Osteocyte (in vitro differentiated cells): ENCODE measurements around the gene MC3R. TPM values are rescaled to one million over a fixed set of nuclear protein-coding genes. Genes with fewer than 3 reads are reported as not detected.

Experiments used
- DNase-seq: peaks from one replicate; pipeline ENCODE4 v3.0.0; 2021; ENCODE audit warnings: mixed read lengths; ENCODE audit not compliant: unreplicated experiment; ENCODE audit errors: extremely low spot score
- H3K27ac Mint-ChIP-seq: one replicate; pipeline ENCODE4 v1.8.0; 2021; ENCODE audit warnings: mild to moderate bottlenecking, mixed read lengths; ENCODE audit not compliant: unreplicated experiment
- H3K27me3 Mint-ChIP-seq: one replicate; pipeline ENCODE4 v1.8.0; 2021; ENCODE audit warnings: mixed read lengths; ENCODE audit not compliant: unreplicated experiment
- H3K36me3 Mint-ChIP-seq: one replicate; pipeline ENCODE4 v1.8.0; 2021; ENCODE audit warnings: mixed read lengths; ENCODE audit not compliant: unreplicated experiment
- H3K4me1 Mint-ChIP-seq: one replicate; pipeline ENCODE4 v1.8.0; 2021; ENCODE audit warnings: mixed read lengths; ENCODE audit not compliant: unreplicated experiment
- H3K4me3 Mint-ChIP-seq: one replicate; pipeline ENCODE4 v1.8.0; 2021; ENCODE audit warnings: mild to moderate bottlenecking, moderate library complexity, mixed read lengths; ENCODE audit not compliant: unreplicated experiment
- H3K9me3 Mint-ChIP-seq: one replicate; pipeline ENCODE4 v1.8.0; 2021; ENCODE audit warnings: mixed read lengths; ENCODE audit not compliant: unreplicated experiment
- CTCF ChIP-seq: fragments of 200-600 bp; sonication (generic); IDR thresholded peaks from 2 replicates; pipeline ENCODE4 v1.5.0; 2021; ENCODE audit warnings: antibody characterized with exemption, mild to moderate bottlenecking, moderate library complexity
- total RNA-seq: library from RNA; stranded (reverse); gene quantifications from 2 replicates; pipeline ENCODE4 v1.2.1, GENCODE V29; 2021

Gene MC3R
- total RNA-seq, 1 donor from 2014 or later: not detected

- H3K9me3 Mint-ChIP-seq: peaks cover 17% of the 10 kb centered on the region
These were observed 20.5 kb upstream of the MC3R start for GRCh38 chr20:56228021-56228420.

GRCh38 chr20:56229812-56230211 is 18.7 kb upstream of the MC3R start:
- no peaks in the 10 kb centered on the region for H3K4me1 Mint-ChIP-seq
- no peak for TF ChIP-seq CTCF
- no peak overlapping the region for H3K4me3 Mint-ChIP-seq
- no peaks in the 10 kb centered on the region for H3K27me3 Mint-ChIP-seq
- no peak overlapping the region for H3K27ac Mint-ChIP-seq
- no peaks in the 10 kb centered on the region for H3K36me3 Mint-ChIP-seq
- DNase-seq: no peak
- H3K9me3 Mint-ChIP-seq: peaks cover 29% of the 10 kb centered on the region

More at GRCh38 chr20:56228021-56228420, 20.5 kb upstream of the MC3R start:
- H3K27me3 Mint-ChIP-seq: no peaks in the 10 kb centered on the region
- no peaks in the 10 kb centered on the region for H3K4me1 Mint-ChIP-seq
- no peak for TF ChIP-seq CTCF
- DNase-seq: no peak
- no peak overlapping the region for H3K4me3 Mint-ChIP-seq
- H3K36me3 Mint-ChIP-seq: no peaks in the 10 kb centered on the region
- no peak overlapping the region for H3K27ac Mint-ChIP-seq

- Mint-ChIP-seq H3K27me3 (no peaks in the 10 kb centered on the region), H3K36me3 (no peaks in the 10 kb centered on the region), H3K9me3 (peaks cover 43% of the 10 kb centered on the region), H3K4me1 (no peaks in the 10 kb centered on the region), H3K27ac (no peak overlapping the region), H3K4me3 (no peak overlapping the region)
- TF ChIP-seq CTCF: no peak
- DNase-seq: no peak
These were observed 14.4 kb upstream of the MC3R start for GRCh38 chr20:56234110-56234509.

- H3K4me1 Mint-ChIP-seq: no peaks in the 10 kb centered on the region
- no peak overlapping the region for H3K4me3 Mint-ChIP-seq
- no peak for TF ChIP-seq CTCF
- DNase-seq: no peak
- H3K27ac Mint-ChIP-seq: no peak overlapping the region
- H3K9me3 Mint-ChIP-seq: peaks cover 42% of the 10 kb centered on the region
- H3K27me3 Mint-ChIP-seq: no peaks in the 10 kb centered on the region
- H3K36me3 Mint-ChIP-seq: no peaks in the 10 kb centered on the region
These were observed 11.2 kb upstream of the MC3R start for GRCh38 chr20:56237335-56237734.

GRCh38 chr20:56244259-56244658 is 4.3 kb upstream of the MC3R start:
- Mint-ChIP-seq H3K27me3 (peaks cover 2% of the 10 kb centered on the region), H3K9me3 (peaks cover 5% of the 10 kb centered on the region), H3K36me3 (no peaks in the 10 kb centered on the region), H3K27ac (no peak overlapping the region), H3K4me1 (no peaks in the 10 kb centered on the region), H3K4me3 (no peak overlapping the region)
- no peak for TF ChIP-seq CTCF
- DNase-seq: no peak
